ENCODE measurements around the gene TMEM150C. TPM values are rescaled to one million over a fixed set of nuclear protein-coding genes. Genes with fewer than 3 reads are reported as not detected.

Gene TMEM150C
- total RNA-seq, 1 donor from 2014 or later, result 5.4 TPM

GRCh38 chr4:82584931-82585330, 23.1 kb upstream of the TMEM150C start:
- Histone ChIP-seq H3K9me3 (no peaks in the 10 kb centered on the region), H3K36me3 (no peaks in the 10 kb centered on the region), H3K4me3 (no peak overlapping the region), H3K4me1 (no peaks in the 10 kb centered on the region), H3K27ac (no peak overlapping the region), H3K27me3 (no peaks in the 10 kb centered on the region)
- TF ChIP-seq, protein P1, sequence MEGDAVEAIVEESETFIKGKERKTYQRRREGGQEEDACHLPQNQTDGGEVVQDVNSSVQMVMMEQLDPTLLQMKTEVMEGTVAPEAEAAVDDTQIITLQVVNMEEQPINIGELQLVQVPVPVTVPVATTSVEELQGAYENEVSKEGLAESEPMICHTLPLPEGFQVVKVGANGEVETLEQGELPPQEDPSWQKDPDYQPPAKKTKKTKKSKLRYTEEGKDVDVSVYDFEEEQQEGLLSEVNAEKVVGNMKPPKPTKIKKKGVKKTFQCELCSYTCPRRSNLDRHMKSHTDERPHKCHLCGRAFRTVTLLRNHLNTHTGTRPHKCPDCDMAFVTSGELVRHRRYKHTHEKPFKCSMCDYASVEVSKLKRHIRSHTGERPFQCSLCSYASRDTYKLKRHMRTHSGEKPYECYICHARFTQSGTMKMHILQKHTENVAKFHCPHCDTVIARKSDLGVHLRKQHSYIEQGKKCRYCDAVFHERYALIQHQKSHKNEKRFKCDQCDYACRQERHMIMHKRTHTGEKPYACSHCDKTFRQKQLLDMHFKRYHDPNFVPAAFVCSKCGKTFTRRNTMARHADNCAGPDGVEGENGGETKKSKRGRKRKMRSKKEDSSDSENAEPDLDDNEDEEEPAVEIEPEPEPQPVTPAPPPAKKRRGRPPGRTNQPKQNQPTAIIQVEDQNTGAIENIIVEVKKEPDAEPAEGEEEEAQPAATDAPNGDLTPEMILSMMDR (IDR thresholded peaks at IDR 0.05), result no peak
- DNase-seq (ENCODE audit: low spot score in 2 of 2), result no peak
- intact Hi-C loops (cut with DNase I), result no loop called here

- no peaks in the 10 kb centered on the region for H3K4me1 ChIP-seq
- H3K27me3 ChIP-seq, result no peaks in the 10 kb centered on the region
- TF ChIP-seq, protein P1 (IDR thresholded peaks at IDR 0.05), result no peak
- no peak for DNase-seq (ENCODE audit: low spot score in 2 of 2)
- no peak overlapping the region for H3K27ac ChIP-seq
- H3K9me3 ChIP-seq, result no peaks in the 10 kb centered on the region
- intact Hi-C loops (cut with DNase I), result no loop called here
- H3K36me3 ChIP-seq, result no peaks in the 10 kb centered on the region
- H3K4me3 ChIP-seq, result no peak overlapping the region
These were observed 22.3 kb upstream of the TMEM150C start for GRCh38 chr4:82583897-82584587.

GRCh38 chr4:82579932-82580331, 18.1 kb upstream of the TMEM150C start:
- intact Hi-C loops (cut with DNase I), result no loop called here
- Histone ChIP-seq H3K9me3 (no peaks in the 10 kb centered on the region), H3K36me3 (no peaks in the 10 kb centered on the region), H3K4me3 (no peak overlapping the region), H3K27ac (no peak overlapping the region), H3K27me3 (no peaks in the 10 kb centered on the region), H3K4me1 (no peaks in the 10 kb centered on the region)
- TF ChIP-seq, protein P1 (IDR thresholded peaks at IDR 0.05), result no peak
- no peak for DNase-seq (ENCODE audit: low spot score in 2 of 2)

DNA sequence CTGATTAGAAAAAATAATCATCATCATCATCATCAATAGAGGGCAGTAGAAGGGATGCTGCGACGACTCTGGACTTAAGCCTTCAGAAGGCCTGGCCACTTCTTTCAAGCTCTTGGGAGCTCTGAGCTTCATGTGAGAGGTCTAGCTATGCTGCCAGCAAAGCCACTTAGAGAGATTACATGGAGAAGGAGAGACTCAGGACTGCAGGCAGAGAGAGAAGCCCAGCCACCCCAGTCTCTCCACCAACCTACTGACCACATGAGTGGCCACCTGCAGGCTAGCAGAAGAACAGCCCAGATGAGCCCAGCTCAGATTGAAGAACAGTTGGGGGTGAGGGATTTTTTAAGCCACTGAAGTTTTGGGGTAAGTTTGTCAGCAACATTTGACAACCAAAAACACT, 17.1 kb upstream of the TMEM150C start:
- H3K4me3 ChIP-seq, result no peak overlapping the region
- intact Hi-C loops (cut with DNase I), result no loop called here
- no peaks in the 10 kb centered on the region for H3K9me3 ChIP-seq
- H3K27me3 ChIP-seq, result no peaks in the 10 kb centered on the region
- DNase-seq (ENCODE audit: low spot score in 2 of 2), result no peak
- no peak overlapping the region for H3K27ac ChIP-seq
- no peaks in the 10 kb centered on the region for H3K4me1 ChIP-seq
- TF ChIP-seq, protein P1 (IDR thresholded peaks at IDR 0.05), result no peak
- H3K36me3 ChIP-seq, result no peaks in the 10 kb centered on the region

DNA sequence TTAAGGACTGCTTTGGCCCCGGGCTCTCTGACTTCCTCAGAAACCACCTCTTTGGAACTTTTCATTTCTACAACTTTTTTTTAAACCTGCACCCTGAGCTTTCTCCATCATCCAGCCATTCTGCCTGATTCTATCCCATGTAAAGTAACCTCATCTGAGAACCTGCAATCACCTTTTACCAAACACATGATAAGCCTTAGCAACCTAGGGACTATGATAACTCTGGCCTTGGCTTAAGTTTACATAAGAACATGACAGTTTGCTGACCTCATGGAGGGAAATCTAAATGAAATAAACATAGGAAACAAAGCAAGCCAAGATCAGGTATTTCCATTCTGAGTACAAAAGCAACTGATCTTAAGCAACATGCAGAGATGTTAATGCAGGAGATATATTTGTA, 15.7 kb upstream of the TMEM150C start:
- TF ChIP-seq, protein P1 (IDR thresholded peaks at IDR 0.05), result no peak
- Histone ChIP-seq H3K36me3 (no peaks in the 10 kb centered on the region), H3K27ac (no peak overlapping the region), H3K4me3 (no peak overlapping the region), H3K4me1 (no peaks in the 10 kb centered on the region), H3K27me3 (no peaks in the 10 kb centered on the region), H3K9me3 (no peaks in the 10 kb centered on the region)
- intact Hi-C loops (cut with DNase I), result no loop called here
- DNase-seq (ENCODE audit: low spot score in 2 of 2), result no peak

DNA sequence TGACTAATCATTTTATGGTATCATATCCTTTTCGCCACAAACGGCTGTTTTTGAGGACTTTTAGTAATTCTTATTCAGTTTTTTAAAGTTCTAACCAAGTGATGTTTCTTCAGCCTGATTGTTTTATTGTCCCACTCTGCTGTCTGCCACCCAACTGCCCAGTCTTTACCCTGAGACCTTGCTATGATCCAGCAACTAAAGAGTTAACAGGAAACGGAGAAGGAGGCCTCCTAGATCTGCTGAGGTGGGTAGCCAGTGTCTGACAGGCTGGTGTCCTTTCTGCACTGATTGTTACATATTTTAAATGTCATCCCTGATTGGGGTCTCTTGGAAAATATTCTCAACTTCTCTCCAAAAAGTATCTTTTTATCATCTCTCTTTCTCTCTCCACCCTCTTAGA, 7.9 kb upstream of the TMEM150C start:
- Histone ChIP-seq H3K4me1 (no peaks in the 10 kb centered on the region), H3K36me3 (no peaks in the 10 kb centered on the region), H3K27me3 (no peaks in the 10 kb centered on the region), H3K4me3 (no peak overlapping the region), H3K27ac (no peak overlapping the region), H3K9me3 (no peaks in the 10 kb centered on the region)
- intact Hi-C loops (cut with DNase I), result no loop called here
- TF ChIP-seq, protein P1 (IDR thresholded peaks at IDR 0.05), result no peak
- no peak for DNase-seq (ENCODE audit: low spot score in 2 of 2)
